HG02973 (cell line): Measurements from ENCODE around the gene DAAM1.

ENCODE experiments used
- ATAC-seq: cut with Tn5 transposase; IDR thresholded peaks from one replicate; pipeline ENCODE4 v1.9.1; 2021; ENCODE audit warnings: moderate library complexity; ENCODE audit not compliant: unreplicated experiment

DAAM1 gene

DNA sequence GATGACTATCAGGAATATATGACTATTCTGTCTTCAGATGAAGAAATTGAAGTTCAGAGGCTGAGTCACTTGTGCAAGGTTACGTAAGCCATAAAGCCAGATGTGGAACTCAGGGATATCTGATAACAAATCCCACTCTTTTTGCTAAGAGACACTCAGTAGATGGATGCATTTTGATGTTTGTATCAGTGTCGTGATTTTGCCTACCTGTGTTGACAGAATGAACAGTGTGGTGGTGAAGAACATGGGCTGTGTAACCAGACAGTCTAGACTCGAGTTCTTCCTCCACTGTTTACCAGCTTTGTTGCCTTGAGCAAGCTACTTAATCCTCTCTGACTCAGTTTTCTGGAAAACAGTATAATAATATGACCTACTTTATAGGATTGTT is 93.9 kb downstream of the DAAM1 start:
- no peak for ATAC-seq

DNA sequence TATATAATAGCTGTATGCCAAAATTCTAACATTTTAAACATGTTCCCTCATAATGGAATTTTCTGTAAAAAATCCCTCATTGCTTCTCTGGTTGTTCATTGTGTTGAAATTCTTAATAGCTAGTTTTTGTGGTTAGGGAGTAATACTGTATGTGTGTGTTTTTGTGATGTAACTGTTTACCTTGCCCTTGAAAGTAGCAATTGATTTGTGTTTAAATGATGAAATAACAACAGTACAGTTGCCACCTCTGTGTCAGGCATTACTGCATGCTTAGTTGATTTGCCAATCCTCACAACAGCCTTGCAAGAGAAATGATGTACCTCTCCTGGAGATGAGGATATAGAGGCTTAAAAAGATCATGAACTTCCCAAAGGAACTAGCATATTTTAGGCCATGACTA is 94.9 kb downstream of the DAAM1 start:
- no peak for ATAC-seq

DNA sequence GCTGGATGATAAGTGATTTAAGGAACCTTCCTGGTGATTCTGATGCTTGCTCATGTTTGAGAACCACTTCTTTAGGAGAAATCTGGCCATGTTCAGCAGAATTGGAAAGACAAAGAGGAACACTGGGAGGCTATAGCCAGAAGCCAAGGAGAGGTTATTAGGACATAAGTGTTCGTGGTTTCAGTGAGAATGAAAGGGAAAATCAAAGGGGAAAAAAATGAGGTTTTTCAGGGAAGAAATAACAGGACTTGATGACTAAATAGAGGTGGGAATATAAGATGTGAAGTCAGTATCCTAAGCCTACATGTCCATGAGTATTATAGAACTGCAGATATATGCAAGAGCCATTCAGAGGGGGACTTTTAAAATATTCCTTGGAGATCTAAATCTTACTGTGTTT is 95.6 kb downstream of the DAAM1 start:
- no peak for ATAC-seq

DNA sequence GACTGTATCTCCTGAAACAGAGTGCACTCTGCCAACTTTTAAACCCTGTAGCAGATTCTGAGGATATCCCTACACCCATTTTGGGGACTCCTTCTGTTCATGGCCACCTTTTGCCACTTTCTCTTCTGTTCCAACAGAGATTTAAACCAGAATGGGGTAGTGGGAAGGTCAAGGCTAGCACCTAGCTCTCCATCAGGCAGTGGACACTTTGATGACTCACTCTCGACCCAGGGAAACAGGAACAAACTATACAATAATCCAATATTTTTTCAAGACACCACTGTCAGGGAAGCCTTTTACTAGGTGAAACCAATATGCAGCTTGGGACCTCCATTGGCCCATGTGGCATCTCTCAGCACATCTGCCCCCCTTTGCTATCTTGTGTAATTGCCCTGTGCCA is 103.6 kb downstream of the DAAM1 start:
- ATAC-seq, result no peak

DNA sequence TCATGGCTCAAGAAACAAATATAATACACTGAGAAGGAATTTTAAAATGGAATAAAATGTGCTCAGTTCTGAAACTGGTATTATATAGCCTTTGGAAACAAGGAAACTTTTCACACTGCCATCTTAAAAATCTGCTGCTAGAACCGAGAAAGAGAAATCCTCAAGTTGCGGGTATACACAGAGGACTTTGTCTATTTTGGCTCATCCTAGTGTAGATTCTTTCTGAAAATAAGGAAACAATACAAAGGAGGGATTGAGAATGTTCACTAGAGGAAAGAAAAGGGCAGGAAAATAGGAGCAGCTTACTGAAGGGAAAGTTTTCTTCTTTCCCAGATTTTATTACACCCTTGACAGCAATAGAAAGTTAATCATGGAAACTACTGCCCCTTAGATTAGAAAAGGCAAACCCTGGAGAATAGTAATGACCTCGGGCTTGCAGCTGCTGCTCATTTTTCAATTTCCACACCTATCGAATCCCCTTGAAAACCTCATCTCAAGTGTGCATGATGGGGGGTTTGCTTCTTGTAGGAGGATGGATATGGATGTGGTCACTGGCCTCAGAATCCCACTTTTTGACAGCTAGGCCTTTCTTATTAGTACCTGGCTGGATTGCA is 104.6 kb downstream of the DAAM1 start:
- no peak for ATAC-seq

DNA sequence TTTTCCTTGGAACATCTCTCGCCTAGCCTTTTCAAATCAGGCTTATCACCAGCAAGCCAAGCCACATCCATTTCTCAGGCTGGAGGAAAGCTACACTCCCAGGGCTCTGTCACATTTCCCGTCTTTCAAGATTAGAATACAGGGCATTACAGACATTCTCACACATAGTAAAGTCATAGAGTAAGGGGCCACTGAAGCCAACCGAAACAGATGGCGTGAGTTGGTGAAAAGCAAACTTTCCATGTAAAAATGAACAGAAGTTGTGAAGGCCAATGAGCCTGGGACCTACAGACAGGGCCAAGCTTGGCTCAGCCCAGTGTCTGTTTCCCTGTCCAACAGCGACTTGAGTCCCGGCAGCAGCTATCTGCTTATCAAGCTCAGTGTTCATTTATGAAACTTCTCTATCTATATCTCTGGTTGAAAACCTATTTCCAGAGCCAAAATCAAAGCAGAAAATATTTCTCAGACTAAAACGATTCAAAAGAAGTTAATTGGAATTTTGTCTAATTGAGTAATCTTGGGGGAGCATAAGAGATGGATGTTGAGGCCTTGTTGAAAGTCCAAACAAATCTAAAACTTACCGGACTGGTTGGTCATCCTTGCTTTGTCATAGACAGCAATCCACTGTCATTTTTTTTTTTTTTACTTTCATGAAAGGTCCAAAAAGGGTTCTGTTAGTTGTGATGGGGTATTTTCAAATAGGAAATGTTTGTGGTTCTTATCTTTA is 105.6 kb downstream of the DAAM1 start:
- ATAC-seq, result no peak

DNA sequence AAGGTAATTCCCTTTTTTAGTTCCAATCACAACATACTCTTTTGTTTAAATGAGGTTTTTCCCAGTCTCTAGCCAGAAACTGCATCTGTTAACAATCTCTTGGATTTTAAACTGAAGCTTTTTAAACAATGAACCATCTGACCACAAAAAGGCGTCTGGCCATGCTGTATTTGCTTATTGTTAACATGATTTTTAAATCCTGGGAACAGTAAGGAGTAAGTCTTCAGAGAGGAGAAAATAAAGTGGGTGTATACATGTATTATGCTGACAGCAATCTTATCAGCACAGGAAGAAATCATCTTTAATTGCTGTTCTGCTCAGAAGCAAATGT is 106.2 kb downstream of the DAAM1 start:
- ATAC-seq, result no peak

DNA sequence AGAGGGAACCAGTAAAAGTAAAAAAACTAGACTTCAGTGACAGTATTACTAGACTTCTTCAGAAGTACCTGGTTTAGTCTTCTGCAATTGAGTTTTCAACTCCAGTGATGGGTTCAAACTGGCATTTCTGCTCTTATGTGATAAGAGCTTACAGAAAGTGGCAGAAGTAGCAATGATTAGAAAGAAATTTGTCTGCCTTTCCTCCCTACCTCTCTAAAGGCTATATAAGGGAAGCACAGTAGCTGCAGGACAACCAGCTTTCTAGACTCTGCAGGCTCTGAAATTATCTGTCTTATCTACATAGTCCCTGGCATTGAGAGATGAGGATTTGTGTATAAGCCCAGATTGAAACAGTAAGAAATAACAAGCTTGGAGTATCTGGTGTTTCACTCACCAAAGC is 107.5 kb downstream of the DAAM1 start:
- no peak for ATAC-seq

DNA sequence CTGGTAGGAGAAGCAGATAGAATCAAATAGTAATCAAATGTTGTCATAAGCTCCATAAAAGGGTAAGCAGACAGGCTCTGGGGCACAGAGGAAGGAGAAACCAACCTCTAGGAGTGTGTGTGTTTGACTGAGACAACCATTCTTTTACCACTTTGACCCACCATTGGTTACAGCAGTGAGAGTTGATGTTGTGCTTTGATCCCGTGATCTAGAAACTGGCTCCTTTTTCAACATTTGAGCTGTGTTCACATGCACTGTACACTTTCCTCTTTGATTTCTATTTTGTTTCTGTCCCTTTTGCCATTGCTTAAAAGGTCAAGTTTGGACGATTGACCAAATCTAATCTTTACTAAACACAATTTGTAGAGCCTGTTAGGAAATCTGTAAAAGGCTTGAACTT is 108.0 kb downstream of the DAAM1 start:
- ATAC-seq, result no peak

DNA sequence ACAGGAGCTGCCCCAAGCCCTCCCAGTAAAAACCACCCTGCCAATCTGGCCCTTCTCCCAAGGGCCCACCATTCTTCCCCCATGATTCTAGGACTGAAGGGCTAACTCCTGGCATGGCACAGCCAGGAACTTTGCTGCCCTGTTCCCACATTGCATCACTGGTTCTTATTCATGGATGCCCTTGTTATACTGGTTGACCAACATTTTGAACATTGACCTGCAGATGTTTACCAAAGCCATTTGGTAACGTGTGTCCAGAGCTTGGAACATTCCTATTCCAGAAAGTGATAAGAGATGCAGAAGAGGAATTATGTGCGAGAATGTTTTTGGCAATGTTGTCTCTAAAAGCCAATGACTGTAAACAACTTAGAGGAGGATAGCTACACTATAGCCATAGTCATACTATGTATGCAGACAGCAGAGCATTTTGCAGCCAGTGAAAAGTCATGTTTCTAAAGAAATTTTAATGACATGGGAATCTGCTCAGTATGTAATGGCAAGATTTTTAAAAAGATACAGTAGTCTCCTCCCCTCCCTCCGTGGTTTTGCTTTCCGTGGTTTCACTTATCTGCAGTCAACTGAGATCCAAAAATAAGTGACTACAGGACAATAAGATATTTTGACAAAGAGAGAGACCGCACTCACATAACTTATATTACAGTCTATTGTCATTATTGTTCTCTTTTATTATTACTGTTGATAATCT is 108.8 kb downstream of the DAAM1 start:
- no peak for ATAC-seq

DNA sequence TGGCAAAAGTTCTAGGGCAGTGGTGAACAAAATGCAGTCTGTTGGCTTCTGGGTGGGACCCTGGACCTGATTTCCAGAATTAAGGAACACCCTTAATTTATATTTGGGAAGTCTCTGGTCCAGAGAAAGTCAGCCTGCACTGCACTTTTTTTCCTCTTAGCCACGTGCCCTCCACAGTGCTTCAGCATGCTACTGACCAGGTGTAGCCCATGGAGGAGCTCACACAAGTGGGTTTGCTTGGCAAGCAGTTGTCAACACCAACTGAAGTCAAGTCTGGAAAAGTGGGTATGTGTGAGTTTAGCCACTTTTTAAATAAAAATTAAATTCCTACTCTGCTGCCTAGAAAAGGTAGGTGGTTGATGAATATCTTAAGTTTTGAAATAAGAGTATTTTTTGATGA is 111.3 kb downstream of the DAAM1 start:
- no peak for ATAC-seq

DNA sequence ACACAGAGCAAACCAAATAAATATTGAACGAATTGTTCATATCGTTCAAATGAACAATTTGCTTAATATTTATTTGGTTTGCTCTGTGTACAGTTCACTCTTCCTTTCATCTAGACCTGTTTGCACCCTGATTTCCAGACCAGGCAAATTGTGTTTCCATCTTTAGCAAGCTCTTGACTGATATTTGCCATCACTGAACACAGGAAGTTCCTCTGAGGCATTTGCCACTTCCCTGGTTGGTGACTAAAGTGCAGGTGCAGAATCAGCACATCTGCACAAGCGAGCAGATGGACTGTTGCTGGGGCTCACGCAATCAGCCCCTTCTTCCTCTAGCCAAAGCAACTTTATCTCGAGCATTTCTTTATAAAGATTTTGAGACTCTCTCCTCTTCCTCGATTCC is 112.9 kb downstream of the DAAM1 start:
- no peak for ATAC-seq

DNA sequence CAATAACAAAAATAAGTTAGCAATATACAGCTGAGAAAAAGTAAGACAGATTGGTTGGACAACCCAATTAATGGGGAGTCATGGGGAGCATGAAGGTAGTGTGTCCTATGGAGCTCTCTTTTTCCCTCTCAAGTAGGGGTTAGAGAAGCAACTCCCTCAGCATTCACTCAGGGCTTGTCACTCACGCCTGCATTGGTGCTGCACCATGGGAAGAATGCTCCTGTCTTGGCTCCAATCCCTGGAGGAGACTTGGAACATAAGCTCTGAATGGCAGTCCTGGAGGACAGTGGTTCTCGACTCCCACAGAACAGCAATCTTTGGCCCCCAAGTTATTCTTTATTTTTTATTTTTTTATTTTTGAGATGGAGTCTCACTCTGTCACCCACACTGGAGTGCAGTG is 113.8 kb downstream of the DAAM1 start:
- ATAC-seq, result no peak

DNA sequence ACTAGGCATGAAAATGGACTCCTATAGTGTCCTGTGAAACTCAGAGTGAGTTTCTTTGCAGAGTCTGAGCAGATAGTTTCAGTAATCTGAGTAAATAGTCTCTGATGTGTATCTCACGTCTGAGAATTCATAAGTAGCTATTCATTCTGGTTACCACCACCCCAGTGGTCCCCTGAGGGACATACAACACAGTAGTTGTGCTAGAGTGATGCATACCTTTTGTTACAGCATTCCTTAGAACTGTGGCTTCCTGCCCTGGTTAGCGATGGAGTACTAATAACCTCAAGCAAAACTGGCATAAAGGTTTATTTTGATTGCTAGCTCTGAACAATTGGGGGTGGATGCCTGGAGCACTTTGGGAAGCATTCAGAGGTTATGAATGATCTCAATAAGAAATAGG is 114.7 kb downstream of the DAAM1 start:
- no peak for ATAC-seq

DNA sequence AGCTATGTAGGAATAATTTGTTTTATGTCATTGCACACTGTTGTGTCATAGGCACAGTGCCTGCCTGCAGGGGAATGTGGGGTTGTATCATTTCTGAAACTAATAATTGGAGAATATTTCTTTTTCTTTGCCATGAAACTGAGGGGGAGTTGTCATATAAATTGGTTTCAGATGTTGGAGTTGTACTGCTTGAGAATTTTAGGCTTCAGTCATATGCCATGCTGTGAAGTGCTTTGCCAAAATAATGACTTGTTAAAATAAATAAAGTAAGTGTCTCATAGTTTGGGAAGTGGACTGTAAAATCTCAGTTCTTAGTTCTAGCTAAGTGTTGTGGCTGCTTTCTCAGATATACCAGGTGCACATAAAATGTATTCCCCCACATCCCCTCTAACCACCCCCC is 116.8 kb downstream of the DAAM1 start:
- no peak for ATAC-seq

DNA sequence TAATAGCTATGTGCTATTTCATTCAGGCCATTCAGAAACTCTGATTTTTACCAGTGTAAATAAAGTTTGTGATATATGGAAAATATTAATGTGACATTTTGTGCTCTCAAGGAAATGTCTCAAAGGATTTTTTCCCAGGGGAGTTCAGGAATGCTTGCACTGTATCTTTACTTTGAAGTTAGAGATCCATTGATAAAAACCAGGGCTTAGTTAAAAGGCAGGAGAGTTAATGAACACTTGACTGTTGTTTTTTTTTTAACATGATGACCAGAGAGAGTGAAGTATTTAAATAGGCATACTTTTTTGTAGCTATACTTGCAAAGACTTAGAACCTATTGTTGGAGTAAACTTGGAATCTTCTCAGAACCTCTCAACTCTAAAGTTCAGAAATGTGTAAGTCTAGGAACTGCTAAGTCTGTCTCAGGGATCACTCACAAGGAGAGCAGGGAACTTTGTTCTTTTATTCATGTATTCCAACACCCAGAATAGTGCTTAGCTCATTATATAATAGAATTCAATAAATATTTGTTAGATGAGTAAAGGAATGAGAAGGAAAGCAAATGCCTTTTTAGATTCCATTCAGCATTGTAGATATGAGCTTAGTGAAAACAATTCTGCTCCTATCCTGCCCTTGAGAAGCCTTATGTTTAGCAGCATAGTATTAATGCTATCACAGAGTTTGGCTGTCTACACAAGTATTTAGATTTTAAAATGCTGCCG is 117.5 kb downstream of the DAAM1 start:
- no peak for ATAC-seq

DNA sequence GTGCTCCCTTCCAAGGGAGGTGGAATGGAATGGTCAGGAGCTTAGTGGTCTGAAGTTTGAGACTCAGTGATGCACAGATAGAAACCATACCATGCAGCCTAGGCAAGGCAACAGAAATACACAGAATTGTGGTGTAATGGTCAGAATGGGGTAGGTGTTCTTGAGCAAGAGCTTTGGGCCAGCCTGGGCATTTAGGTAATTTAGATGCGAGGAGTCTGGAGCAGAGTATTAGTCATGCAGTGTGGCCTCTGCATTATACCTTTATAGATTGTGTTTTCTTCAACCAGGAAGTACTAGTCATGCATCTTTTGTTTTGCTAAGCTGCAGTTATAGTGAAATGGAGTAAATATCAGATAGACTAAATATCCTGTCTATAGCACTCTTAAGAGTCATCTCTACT is 118.3 kb downstream of the DAAM1 start:
- ATAC-seq, result no peak

DNA sequence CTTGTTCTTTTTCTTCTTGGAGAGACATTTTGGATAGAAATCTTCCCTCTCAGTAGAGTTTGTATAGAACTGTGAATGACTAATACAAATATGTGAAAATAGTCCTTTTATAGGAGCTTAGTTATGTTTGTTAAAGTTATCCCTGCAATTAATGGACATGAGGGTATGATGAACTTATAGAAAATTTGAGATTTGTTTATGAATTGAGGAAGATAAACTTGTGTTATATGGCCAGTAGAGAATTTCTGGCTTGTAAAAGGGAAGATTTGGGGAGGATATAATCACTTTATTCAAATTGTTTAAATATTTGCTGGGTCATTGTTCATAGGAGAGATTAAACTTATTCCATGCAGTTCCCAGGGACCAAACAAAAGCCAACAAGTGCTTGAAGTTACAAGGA is 119.6 kb downstream of the DAAM1 start:
- no peak for ATAC-seq

DNA sequence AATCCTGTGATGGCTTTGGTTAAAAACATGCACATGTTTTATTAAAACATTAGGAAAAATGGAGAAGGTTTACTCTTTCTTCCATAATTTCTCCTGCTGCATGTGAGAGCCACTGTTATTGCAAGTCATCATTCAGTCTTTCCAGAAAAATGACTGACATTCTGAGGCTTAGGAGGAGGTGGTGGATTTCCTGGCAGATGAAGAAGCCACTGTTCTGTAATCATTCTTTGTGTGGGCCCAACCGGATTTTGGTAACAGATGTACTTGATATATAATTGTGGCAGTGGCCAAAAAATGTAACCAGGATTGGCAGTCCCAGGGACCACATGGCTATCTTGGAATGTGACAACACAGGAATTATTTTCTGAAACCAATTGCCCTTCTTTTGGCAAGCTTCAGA is 120.2 kb downstream of the DAAM1 start:
- no peak for ATAC-seq

DNA sequence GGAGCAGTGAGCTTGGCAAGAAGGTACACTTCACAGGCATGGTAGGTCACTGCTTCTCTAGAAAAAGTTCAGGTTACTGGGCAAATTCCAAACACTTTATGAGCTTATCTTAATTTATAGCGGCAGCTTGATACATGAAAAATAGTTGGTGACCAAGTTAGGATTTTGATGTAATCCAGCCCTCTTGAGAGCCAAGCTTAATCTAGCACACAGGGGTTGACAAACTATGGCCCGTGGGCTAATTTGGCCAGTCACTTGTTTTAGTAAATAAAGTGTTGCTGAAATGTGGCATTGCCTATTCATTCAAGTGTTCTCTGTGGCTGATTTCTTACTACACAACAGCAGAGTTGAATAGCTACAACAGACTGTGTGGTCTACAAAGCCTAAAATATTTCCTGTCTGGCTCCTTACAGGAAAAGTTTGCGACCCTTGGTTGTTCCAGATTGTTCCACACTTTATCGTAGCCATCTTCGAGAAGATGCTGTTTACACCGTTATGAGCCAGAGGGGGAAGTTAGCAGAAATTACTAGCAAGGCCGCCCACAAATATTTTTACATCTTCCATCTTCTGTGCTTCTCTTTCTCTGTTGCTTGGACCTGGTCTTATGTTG is 120.9 kb downstream of the DAAM1 start:
- no peak for ATAC-seq

DNA sequence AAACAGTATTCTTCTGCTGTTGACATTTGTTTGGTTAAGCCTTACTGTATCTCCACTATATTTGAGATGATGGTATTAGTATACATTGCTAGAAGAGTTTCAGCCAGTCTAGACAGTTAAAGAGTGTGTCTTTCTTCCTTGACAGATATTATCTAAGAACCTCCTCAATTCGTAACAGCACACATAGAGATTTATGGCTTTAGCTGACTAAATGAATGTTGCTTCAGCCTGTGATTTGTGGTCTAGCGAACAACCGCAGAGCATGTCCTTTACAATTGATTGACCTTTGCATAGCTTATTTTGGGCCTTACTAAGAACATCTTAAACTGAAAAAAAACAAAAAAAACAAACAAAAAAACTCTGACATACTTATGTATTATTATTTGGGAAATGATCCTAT is 122.2 kb downstream of the DAAM1 start:
- ATAC-seq, result no peak

DNA sequence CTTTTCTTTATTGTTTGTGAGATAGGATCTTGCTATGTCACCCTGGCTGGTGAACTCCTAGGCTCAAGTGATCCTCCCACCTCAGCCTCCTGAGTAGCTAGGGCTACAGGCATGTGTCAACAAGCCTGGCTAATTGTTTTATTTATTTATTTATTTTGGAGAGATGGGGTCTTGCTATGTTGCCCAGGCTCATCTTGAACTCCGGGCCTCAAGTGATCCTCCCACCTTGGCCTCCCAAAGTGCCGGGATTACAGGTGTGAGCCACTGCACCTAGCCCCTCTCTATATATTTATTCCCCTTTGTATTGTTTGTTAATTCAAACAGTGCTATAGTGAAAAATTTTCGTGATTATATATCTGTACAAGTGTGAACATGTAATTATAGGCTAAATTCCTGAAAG is 123.3 kb downstream of the DAAM1 start:
- no peak for ATAC-seq
